ENCODE results near the gene AP2A1.

GRCh38 chr19:49738268-49738667 is 28.5 kb upstream of the AP2A1 start:
- TF ChIP-seq CTCF (IDR thresholded peaks at IDR 0.05; ENCODE audit: insufficient read depth, low read length, poor library complexity, severe bottlenecking) (no peak), EZH2phosphoT487 (conservative IDR thresholded peaks at IDR 0.05; ENCODE audit: low read length) (no peak)

All from SU-DHL-6 (cell line).